ENCODE data around the gene CSNK1A1.

GRCh38 chr5:149597618-149598017 lies 46.4 kb upstream of the CSNK1A1 start:
- no peak for TF ChIP-seq CTCF (conservative IDR thresholded peaks at IDR 0.05; ENCODE audit: low read length)
- TF ChIP-seq EZH2phosphoT487 (IDR thresholded peaks at IDR 0.05; ENCODE audit: borderline replicate concordance): no peak

Data from Loucy (cell line).